ENCODE measurements around the gene PALLD. TPM values are rescaled to one million over a fixed set of nuclear protein-coding genes. Genes with fewer than 3 reads are reported as not detected.

Gene PALLD
- total RNA-seq, 4 donors from 2014 or later, result 58.5 to 164 (median 84.2) TPM

- ATAC-seq (ENCODE audit: low FRiP score) (no peak), DNase-seq (ENCODE audit: low spot score) (no peak)
- TF ChIP-seq, protein P1, sequence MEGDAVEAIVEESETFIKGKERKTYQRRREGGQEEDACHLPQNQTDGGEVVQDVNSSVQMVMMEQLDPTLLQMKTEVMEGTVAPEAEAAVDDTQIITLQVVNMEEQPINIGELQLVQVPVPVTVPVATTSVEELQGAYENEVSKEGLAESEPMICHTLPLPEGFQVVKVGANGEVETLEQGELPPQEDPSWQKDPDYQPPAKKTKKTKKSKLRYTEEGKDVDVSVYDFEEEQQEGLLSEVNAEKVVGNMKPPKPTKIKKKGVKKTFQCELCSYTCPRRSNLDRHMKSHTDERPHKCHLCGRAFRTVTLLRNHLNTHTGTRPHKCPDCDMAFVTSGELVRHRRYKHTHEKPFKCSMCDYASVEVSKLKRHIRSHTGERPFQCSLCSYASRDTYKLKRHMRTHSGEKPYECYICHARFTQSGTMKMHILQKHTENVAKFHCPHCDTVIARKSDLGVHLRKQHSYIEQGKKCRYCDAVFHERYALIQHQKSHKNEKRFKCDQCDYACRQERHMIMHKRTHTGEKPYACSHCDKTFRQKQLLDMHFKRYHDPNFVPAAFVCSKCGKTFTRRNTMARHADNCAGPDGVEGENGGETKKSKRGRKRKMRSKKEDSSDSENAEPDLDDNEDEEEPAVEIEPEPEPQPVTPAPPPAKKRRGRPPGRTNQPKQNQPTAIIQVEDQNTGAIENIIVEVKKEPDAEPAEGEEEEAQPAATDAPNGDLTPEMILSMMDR (IDR thresholded peaks at IDR 0.05), result no peak
These were observed 158.3 kb downstream of the PALLD start for GRCh38 chr4:168655182-168655581.

DNA sequence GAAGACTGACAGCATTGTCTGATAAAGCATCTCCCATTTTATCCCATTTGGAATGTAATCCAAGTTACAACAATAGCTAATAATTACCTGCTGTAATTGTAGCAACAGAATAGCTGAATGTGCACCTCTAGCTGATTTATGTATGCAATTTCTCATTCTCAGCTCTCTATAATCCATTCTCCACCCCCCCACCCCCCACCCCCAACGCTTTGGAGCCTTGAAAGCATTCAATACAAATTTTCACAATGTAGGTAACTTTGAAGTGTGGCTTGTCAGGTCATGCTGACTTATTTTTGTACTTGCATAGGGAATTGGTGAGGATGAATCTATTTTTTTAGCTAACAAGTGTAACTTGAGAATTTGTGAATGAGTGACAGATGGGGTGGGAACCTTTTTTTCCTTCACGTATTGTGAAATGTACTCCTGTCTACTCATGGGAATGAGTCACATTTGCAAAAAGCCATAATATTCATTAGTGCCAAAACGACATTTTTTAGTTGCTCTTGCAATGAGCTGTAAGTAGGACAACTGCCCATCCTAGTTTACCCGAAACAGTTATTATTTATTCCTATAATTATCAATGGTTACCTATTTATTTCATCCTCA, 159.3 kb downstream of the PALLD start:
- peak; percentile 51 for ATAC-seq (ENCODE audit: low FRiP score)
- no peak for DNase-seq (ENCODE audit: low spot score)
- TF ChIP-seq, protein P1 (IDR thresholded peaks at IDR 0.05), result no peak

- no peak for ATAC-seq (ENCODE audit: low FRiP score)
- TF ChIP-seq, protein P1 (IDR thresholded peaks at IDR 0.05), result no peak
- no peak for DNase-seq (ENCODE audit: low spot score)
These were observed 160.2 kb downstream of the PALLD start for GRCh38 chr4:168656946-168657473.

GRCh38 chr4:168658751-168659150, 161.9 kb downstream of the PALLD start:
- TF ChIP-seq, protein P1 (IDR thresholded peaks at IDR 0.05), result no peak
- DNase-seq (ENCODE audit: low spot score), result no peak

GRCh38 chr4:168659741-168660465, 163.1 kb downstream of the PALLD start:
- DNase-seq (ENCODE audit: low spot score) (no peak), ATAC-seq (ENCODE audit: low FRiP score) (no peak)
- TF ChIP-seq, protein P1 (IDR thresholded peaks at IDR 0.05), result no peak

More at GRCh38 chr4:168658751-168659150, 161.9 kb downstream of the PALLD start:
- no peak for ATAC-seq (ENCODE audit: low FRiP score)

DNA sequence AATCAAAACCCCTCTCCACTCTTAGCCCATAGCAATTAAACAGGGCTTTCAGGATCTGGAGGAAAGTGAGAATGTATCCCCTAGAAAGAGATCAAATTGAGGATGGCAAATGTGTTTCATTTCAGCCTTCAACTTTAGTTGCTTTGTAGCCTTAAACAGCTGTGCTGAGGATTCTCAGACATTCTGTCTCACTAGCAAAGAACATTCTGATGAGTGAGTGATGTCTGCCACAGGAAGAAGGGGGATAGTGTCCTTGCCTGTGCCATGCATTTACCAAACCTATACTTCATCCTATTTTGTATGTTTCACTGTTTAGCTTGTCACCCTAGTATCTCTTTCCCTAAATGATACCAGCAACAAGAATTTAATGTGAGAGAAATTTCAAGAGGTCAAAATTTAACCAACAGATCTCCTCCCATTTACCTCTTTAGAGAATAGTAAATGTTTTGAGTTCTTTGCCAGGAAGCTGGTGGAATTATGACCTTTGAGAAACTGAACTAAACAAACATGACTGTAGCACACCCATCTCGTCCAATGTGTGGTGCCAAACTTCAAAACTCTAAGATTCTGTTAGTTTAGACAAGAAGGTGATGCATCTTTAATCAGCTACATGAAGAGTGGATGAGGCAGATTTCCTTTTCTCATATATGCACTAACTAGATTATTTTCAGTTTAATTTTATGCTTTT, 165.6 kb downstream of the PALLD start:
- TF ChIP-seq, protein P1 (IDR thresholded peaks at IDR 0.05), result no peak
- ATAC-seq (ENCODE audit: low FRiP score) (no peak), DNase-seq (ENCODE audit: low spot score) (no peak)
